Loucy (cell line): Measurements from ENCODE around the gene DNAI1.

ENCODE experiments used
- EZH2phosphoT487 ChIP-seq: fragments of 200-600 bp; IDR thresholded peaks from 2 replicates; pipeline ENCODE4 v1.6.1; 2018; ENCODE audit warnings: antibody characterized with exemption, mild to moderate bottlenecking, moderate library complexity, borderline replicate concordance
- TF ChIP-seq, protein P1 (sequence below): fragments of 200-600 bp; sonication (generic); conservative IDR thresholded peaks from 2 replicates; pipeline ENCODE4 v1.5.1; 2014; ENCODE audit warnings: mild to moderate bottlenecking, antibody characterized with exemption, low read length

DNA sequence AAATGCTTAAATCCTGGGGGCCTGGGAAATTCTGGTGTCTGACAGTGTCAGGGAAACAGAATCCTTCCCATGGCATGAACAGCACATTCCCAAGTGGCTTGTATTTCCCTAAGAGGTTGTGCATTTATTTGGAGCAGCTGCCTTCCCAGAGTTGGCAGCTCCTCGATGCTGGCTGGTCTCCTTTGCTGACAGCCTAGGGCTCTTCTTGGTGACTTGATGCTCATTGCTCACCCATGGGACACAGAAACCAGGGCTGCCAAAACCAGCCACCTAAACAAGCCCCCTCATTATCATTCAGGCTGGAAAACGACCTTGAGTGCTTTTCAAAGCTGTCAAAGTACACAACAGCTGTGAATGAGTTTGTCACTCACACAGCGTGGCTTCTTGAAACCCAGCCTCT, 39.9 kb downstream of the DNAI1 start:
- TF ChIP-seq, protein P1, sequence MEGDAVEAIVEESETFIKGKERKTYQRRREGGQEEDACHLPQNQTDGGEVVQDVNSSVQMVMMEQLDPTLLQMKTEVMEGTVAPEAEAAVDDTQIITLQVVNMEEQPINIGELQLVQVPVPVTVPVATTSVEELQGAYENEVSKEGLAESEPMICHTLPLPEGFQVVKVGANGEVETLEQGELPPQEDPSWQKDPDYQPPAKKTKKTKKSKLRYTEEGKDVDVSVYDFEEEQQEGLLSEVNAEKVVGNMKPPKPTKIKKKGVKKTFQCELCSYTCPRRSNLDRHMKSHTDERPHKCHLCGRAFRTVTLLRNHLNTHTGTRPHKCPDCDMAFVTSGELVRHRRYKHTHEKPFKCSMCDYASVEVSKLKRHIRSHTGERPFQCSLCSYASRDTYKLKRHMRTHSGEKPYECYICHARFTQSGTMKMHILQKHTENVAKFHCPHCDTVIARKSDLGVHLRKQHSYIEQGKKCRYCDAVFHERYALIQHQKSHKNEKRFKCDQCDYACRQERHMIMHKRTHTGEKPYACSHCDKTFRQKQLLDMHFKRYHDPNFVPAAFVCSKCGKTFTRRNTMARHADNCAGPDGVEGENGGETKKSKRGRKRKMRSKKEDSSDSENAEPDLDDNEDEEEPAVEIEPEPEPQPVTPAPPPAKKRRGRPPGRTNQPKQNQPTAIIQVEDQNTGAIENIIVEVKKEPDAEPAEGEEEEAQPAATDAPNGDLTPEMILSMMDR = no peak
- no peak for TF ChIP-seq EZH2phosphoT487
